ENCODE data around the gene CMIP.

DNA sequence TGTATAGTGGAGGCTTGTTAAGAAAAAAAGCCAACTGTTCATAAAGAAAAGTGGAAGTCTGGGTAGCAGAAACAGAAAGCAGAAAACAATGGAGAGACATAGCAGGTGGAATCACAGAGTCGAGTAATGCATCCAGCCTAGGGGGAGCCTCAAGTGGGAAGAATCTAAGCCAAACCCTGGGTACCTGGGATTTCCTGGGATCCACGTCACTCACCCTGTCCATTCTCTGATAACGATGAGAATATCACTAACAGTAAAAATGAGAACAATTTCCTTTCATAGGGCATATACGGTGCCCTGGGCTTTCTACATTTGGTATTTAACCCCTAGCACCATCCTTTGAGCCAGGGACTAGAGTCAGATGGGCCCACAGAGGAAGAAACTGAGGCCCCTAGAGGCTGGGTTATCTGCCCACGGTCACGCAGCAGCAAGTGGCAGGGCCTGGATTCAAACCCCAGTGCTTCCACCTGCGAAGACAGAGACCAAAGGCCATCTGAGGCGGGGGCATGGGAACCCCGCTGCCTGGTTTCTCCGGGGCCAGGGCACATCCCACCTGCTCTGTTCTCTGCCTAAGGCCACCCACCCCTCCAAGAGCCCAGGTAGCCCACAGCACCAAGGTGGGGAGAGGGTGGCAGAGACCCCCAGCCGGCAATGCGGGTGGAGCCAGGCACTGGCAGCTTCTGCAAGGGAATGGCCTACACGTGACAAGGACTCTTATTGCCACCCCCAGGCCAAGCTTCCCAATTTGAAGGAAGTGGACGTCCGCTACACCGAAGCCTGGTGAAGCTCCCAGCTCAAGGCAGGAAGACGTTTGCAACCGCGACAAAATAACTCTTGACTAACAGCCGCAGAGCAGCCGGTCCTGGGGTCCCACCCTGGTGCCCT, 264.6 kb downstream of the CMIP start:
- TF ChIP-seq, protein P1, sequence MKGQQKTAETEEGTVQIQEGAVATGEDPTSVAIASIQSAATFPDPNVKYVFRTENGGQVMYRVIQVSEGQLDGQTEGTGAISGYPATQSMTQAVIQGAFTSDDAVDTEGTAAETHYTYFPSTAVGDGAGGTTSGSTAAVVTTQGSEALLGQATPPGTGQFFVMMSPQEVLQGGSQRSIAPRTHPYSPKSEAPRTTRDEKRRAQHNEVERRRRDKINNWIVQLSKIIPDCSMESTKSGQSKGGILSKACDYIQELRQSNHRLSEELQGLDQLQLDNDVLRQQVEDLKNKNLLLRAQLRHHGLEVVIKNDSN (IDR thresholded peaks at IDR 0.05): no peak
- TF ChIP-seq CREB1 (IDR thresholded peaks at IDR 0.05; ENCODE audit: low read depth): no peak
- TF ChIP-seq EP300 (IDR thresholded peaks at IDR 0.05; ENCODE audit: borderline replicate concordance): no peak
